H54 (cell line): Measurements from ENCODE around the gene BSCL2.

ENCODE experiments used
- DNase-seq: peaks from one replicate; pipeline ENCODE4 v3.0.0; 2011; ENCODE audit warnings: low spot score, mixed read lengths; ENCODE audit not compliant: insufficient read length
- FAIRE-seq: peaks from 3 replicates; lab custom pipeline; 2011; peaks lifted over from hg19 to GRCh38; lab: Jason Lieb, UNC
- POLR2A ChIP-seq: IDR thresholded peaks from 2 replicates; pipeline ENCODE4 v1.6.1; 2011; ENCODE audit warnings: low read depth, mild to moderate bottlenecking, low read length

Gene BSCL2

GRCh38 chr11:62727165-62727871 is 20.1 kb upstream of the BSCL2 start, which contains the start of gene HNRNPUL2:
Gene HNRNPUL2 (minus strand): TSS chr11:62727457. CDS start chr11:62727156, 301 bp downstream.
- TF ChIP-seq POLR2A, result peak; percentile 73
- DNase-seq (peak; percentile 96), FAIRE-seq (no peak)

- TF ChIP-seq POLR2A, result no peak
- no peak for DNase-seq
- no peak for FAIRE-seq
Observed at GRCh38 chr11:62726915-62727164, 19.6 kb upstream of the BSCL2 start.

- no peak for DNase-seq
- no peak for FAIRE-seq
- no peak for TF ChIP-seq POLR2A
Observed at GRCh38 chr11:62726156-62726914, 19.1 kb upstream of the BSCL2 start.

GRCh38 chr11:62725646-62726045 is 18.4 kb upstream of the BSCL2 start:
- no peak for DNase-seq
- TF ChIP-seq POLR2A, result no peak
- no peak for FAIRE-seq

- FAIRE-seq, result no peak
Observed at GRCh38 chr11:62724171-62724570, 16.9 kb upstream of the BSCL2 start.

GRCh38 chr11:62721994-62722393 is 14.8 kb upstream of the BSCL2 start:
- no peak for TF ChIP-seq POLR2A
- DNase-seq (no peak), FAIRE-seq (no peak)

More at GRCh38 chr11:62724171-62724570, 16.9 kb upstream of the BSCL2 start:
- TF ChIP-seq POLR2A, result no peak
- no peak for DNase-seq

- FAIRE-seq, result no peak
- no peak for TF ChIP-seq POLR2A
- DNase-seq, result no peak
Observed at GRCh38 chr11:62719302-62719978, 12.2 kb upstream of the BSCL2 start.

- TF ChIP-seq POLR2A, result no peak
- FAIRE-seq, result no peak
- DNase-seq, result no peak
Observed at GRCh38 chr11:62716816-62717215, 9.6 kb upstream of the BSCL2 start.

- DNase-seq (no peak), FAIRE-seq (no peak)
- TF ChIP-seq POLR2A, result no peak
Observed at GRCh38 chr11:62716206-62716605, 9.0 kb upstream of the BSCL2 start.

GRCh38 chr11:62715150-62716130 is 8.2 kb upstream of the BSCL2 start:
- no peak for DNase-seq
- no peak for FAIRE-seq
- TF ChIP-seq POLR2A, result no peak

- FAIRE-seq (no peak), DNase-seq (no peak)
- no peak for TF ChIP-seq POLR2A
Observed at GRCh38 chr11:62713343-62713742, 6.1 kb upstream of the BSCL2 start.

GRCh38 chr11:62712861-62713260 is 5.6 kb upstream of the BSCL2 start:
- no peak for FAIRE-seq

GRCh38 chr11:62712276-62712812 is 5.1 kb upstream of the BSCL2 start:
- FAIRE-seq (no peak), DNase-seq (no peak)
- TF ChIP-seq POLR2A, result no peak

More at GRCh38 chr11:62712861-62713260, 5.6 kb upstream of the BSCL2 start:
- TF ChIP-seq POLR2A, result no peak
- DNase-seq, result no peak
